ENCODE data around the gene HJURP.

Gene HJURP

DNA sequence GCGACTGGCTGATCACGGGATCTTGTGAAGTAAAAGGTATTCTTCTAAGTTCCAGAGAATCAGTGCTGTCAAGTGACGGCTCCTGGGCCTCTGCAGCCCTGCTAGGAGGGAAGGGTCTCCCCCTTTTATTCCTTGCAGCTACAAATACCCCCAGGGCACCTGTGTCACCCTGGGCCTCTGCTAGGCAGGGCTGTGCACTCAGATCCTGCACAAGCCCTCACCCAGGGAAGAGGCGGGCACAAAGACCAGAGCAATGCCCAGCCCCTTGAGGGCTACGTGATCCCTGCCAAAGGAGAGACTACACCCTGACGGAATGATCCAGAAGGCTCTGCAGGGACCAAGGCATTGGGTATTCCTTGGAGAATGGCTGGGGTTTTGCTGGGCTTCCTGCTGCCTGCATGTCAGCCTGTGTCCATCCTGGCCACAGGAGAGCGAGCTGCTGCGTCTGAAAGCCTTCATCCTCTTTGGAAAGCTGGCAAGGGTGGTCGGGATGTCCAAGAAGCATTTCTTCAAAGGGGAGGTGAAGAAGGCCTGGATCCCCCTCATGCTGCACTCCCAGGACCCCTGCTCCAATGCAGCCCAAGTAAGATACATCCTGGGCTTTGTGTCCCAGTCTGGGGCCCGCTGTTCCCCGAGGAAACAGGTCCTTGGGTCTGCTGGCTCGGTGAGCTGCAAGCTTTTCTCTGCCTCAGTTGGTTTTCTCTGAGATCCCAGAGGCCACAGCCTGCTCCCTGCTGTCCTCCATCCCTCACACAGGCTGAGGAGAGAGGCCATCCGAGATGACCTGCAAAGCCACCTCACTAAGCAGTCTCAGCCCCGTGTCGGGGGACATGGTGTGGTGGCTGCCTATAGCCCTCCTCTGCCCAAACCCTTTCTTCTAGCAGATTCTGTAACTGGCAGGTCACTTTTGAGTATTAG lies 24.9 kb downstream of the HJURP start:
- H3K4me1 ChIP-seq (ENCODE audit: control insufficient read depth, insufficient read depth, low read length), result peaks cover 10% of the 10 kb centered on the region
- H3K9me3 ChIP-seq (ENCODE audit: control insufficient read depth in 2 of 2, low read length in 2 of 2), result no peaks in the 10 kb centered on the region
- no peak overlapping the region for H3K4me3 ChIP-seq (ENCODE audit: low read length in 2 of 2)
- no peak overlapping the region for H3K27ac ChIP-seq (ENCODE audit: low read length)
- H3K27me3 ChIP-seq (ENCODE audit: control insufficient read depth in 1 of 2, insufficient read depth in 2 of 2, low read length in 2 of 2), result no peaks in the 10 kb centered on the region
- no peaks in the 10 kb centered on the region for H3K36me3 ChIP-seq (ENCODE audit: control insufficient read depth in 2 of 2, insufficient read depth in 2 of 2, low read length in 2 of 2)
- no peak overlapping the region for H3K9ac ChIP-seq (ENCODE audit: low read length in 2 of 2)

DNA sequence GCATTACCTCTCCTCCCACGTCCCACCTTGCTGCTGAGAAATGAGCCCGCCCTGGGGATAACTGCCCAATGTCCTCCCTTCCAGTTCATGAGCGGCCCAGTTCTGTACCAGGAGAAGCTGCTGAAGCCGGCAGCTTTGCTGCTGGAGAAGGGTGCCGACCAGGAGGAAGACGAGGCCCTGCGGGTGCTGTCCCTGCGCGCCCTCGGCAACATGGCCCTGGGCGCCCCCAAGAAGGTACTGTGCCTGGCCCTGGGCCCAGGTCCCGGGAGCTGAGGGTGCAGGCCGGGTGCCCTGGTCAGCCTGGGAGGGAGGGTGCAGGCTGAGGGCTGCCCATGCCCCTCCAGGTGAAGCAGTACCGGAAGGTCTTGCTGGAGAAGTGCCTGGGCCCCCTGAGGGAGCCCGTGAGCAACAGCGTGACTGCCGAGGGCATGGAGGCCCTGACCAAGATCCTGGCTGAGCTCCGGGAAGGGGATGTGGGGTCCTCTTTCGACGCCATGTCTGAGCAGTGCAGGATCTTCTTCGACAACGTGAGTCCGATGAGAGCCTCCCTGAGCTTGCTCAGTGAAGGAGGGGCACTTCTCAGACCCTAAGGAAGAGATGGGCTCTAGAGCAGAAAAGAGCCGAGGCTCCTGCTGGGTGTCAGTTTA lies 25.7 kb downstream of the HJURP start:
- H3K9me3 ChIP-seq (ENCODE audit: control insufficient read depth in 2 of 2, low read length in 2 of 2), result no peaks in the 10 kb centered on the region
- no peaks in the 10 kb centered on the region for H3K27me3 ChIP-seq (ENCODE audit: control insufficient read depth in 1 of 2, insufficient read depth in 2 of 2, low read length in 2 of 2)
- H3K36me3 ChIP-seq (ENCODE audit: control insufficient read depth in 2 of 2, insufficient read depth in 2 of 2, low read length in 2 of 2), result no peaks in the 10 kb centered on the region
- no peak overlapping the region for H3K4me3 ChIP-seq (ENCODE audit: low read length in 2 of 2)
- no peak overlapping the region for H3K27ac ChIP-seq (ENCODE audit: low read length)
- H3K9ac ChIP-seq (ENCODE audit: low read length in 2 of 2), result no peak overlapping the region
- peaks cover 8% of the 10 kb centered on the region for H3K4me1 ChIP-seq (ENCODE audit: control insufficient read depth, insufficient read depth, low read length)

- Histone ChIP-seq H3K27me3 (ENCODE audit: control insufficient read depth in 1 of 2, insufficient read depth in 2 of 2, low read length in 2 of 2) (peaks cover 0 to 2% of the 10 kb centered on the region in 2 donors), H3K27ac (ENCODE audit: low read length) (no peak overlapping the region), H3K36me3 (ENCODE audit: control insufficient read depth in 2 of 2, insufficient read depth in 2 of 2, low read length in 2 of 2) (no peaks in the 10 kb centered on the region), H3K9me3 (ENCODE audit: control insufficient read depth in 2 of 2, low read length in 2 of 2) (no peaks in the 10 kb centered on the region), H3K4me1 (ENCODE audit: control insufficient read depth, insufficient read depth, low read length) (no peaks in the 10 kb centered on the region), H3K4me3 (ENCODE audit: low read length in 2 of 2) (no peak overlapping the region), H3K9ac (ENCODE audit: low read length in 2 of 2) (no peak overlapping the region)
Observed at GRCh38 chr2:233824373-233824772, 30.0 kb downstream of the HJURP start.

DNA sequence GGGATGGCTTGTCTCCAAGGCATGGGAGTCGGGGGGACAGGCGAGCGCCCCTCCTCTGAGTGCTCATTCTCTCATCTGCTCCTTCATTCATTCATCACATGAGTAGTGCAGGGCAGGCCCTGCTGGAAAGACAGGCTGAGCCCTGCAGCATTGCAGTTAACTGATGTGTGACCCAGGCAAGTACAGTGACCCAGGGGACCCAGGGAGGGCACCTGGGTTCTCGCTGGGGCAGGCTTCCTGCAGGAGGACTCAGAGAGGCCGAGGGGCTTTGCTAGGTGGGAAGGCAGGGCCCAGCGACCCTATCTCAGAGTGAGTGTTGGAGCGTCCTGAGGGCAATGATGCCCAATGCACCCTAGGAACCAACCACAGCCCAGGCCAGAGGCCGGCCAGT lies 30.6 kb downstream of the HJURP start:
- Histone ChIP-seq H3K4me3 (ENCODE audit: low read length in 2 of 2) (no peak overlapping the region), H3K9ac (ENCODE audit: low read length in 2 of 2) (no peak overlapping the region), H3K27me3 (ENCODE audit: control insufficient read depth in 1 of 2, insufficient read depth in 2 of 2, low read length in 2 of 2) (peaks cover 0 to 2% of the 10 kb centered on the region in 2 donors), H3K36me3 (ENCODE audit: control insufficient read depth in 2 of 2, insufficient read depth in 2 of 2, low read length in 2 of 2) (no peaks in the 10 kb centered on the region), H3K9me3 (ENCODE audit: control insufficient read depth in 2 of 2, low read length in 2 of 2) (no peaks in the 10 kb centered on the region), H3K4me1 (ENCODE audit: control insufficient read depth, insufficient read depth, low read length) (no peaks in the 10 kb centered on the region), H3K27ac (ENCODE audit: low read length) (no peak overlapping the region)

- H3K9ac ChIP-seq (ENCODE audit: low read length in 2 of 2), result no peak overlapping the region
Observed at GRCh38 chr2:233822781-233823730, 31.3 kb downstream of the HJURP start.

GRCh38 chr2:233822101-233822771 lies 32.1 kb downstream of the HJURP start:
- H3K36me3 ChIP-seq (ENCODE audit: control insufficient read depth in 2 of 2, insufficient read depth in 2 of 2, low read length in 2 of 2), result no peaks in the 10 kb centered on the region
- H3K4me3 ChIP-seq (ENCODE audit: low read length in 2 of 2), result no peak overlapping the region
- peaks cover 0 to 2% of the 10 kb centered on the region in 2 donors for H3K27me3 ChIP-seq (ENCODE audit: control insufficient read depth in 1 of 2, insufficient read depth in 2 of 2, low read length in 2 of 2)
- H3K9ac ChIP-seq (ENCODE audit: low read length in 2 of 2), result no peak overlapping the region
- H3K9me3 ChIP-seq (ENCODE audit: control insufficient read depth in 2 of 2, low read length in 2 of 2), result no peaks in the 10 kb centered on the region
- no peak overlapping the region for H3K27ac ChIP-seq (ENCODE audit: low read length)
- H3K4me1 ChIP-seq (ENCODE audit: control insufficient read depth, insufficient read depth, low read length), result no peaks in the 10 kb centered on the region

More at GRCh38 chr2:233822781-233823730, 31.3 kb downstream of the HJURP start:
- no peak overlapping the region for H3K4me3 ChIP-seq (ENCODE audit: low read length in 2 of 2)
- H3K27ac ChIP-seq (ENCODE audit: low read length), result no peak overlapping the region
- peaks cover 0 to 2% of the 10 kb centered on the region in 2 donors for H3K27me3 ChIP-seq (ENCODE audit: control insufficient read depth in 1 of 2, insufficient read depth in 2 of 2, low read length in 2 of 2)
- H3K4me1 ChIP-seq (ENCODE audit: control insufficient read depth, insufficient read depth, low read length), result no peaks in the 10 kb centered on the region
- no peaks in the 10 kb centered on the region for H3K9me3 ChIP-seq (ENCODE audit: control insufficient read depth in 2 of 2, low read length in 2 of 2)
- no peaks in the 10 kb centered on the region for H3K36me3 ChIP-seq (ENCODE audit: control insufficient read depth in 2 of 2, insufficient read depth in 2 of 2, low read length in 2 of 2)

GRCh38 chr2:233821709-233822100 lies 32.6 kb downstream of the HJURP start:
- Histone ChIP-seq H3K4me1 (ENCODE audit: control insufficient read depth, insufficient read depth, low read length) (no peaks in the 10 kb centered on the region), H3K27ac (ENCODE audit: low read length) (no peak overlapping the region)

DNA sequence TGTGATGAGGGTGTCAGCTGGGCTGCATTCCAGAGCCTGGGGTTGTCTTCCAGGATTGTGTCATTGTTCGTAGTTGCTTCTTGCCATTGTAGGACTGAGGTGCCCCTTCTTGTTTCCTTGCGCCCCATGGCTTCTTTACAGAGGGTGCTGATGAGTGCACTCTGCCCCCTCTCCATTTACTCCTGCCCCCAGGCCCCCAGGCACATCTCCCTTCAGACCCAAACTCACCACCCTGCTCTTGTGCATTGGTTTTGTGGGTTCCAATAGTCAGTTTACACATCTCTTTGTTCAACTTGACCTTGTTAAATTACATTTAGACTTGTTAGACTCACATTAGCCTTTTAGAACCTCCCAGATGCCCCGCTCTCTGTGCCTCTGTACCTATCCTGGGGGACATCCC lies 33.1 kb downstream of the HJURP start:
- Histone ChIP-seq H3K27me3 (ENCODE audit: control insufficient read depth in 1 of 2, insufficient read depth in 2 of 2, low read length in 2 of 2) (peaks cover 0 to 2% of the 10 kb centered on the region in 2 donors), H3K4me1 (ENCODE audit: control insufficient read depth, insufficient read depth, low read length) (no peaks in the 10 kb centered on the region), H3K9me3 (ENCODE audit: control insufficient read depth in 2 of 2, low read length in 2 of 2) (no peaks in the 10 kb centered on the region), H3K36me3 (ENCODE audit: control insufficient read depth in 2 of 2, insufficient read depth in 2 of 2, low read length in 2 of 2) (no peaks in the 10 kb centered on the region), H3K9ac (ENCODE audit: low read length in 2 of 2) (no peak overlapping the region), H3K4me3 (ENCODE audit: low read length in 2 of 2) (no peak overlapping the region), H3K27ac (ENCODE audit: low read length) (no peak overlapping the region)

More at GRCh38 chr2:233821709-233822100, 32.6 kb downstream of the HJURP start:
- peaks cover 0 to 2% of the 10 kb centered on the region in 2 donors for H3K27me3 ChIP-seq (ENCODE audit: control insufficient read depth in 1 of 2, insufficient read depth in 2 of 2, low read length in 2 of 2)
- no peak overlapping the region for H3K9ac ChIP-seq (ENCODE audit: low read length in 2 of 2)
- no peaks in the 10 kb centered on the region for H3K36me3 ChIP-seq (ENCODE audit: control insufficient read depth in 2 of 2, insufficient read depth in 2 of 2, low read length in 2 of 2)
- H3K9me3 ChIP-seq (ENCODE audit: control insufficient read depth in 2 of 2, low read length in 2 of 2), result no peaks in the 10 kb centered on the region
- H3K4me3 ChIP-seq (ENCODE audit: low read length in 2 of 2), result no peak overlapping the region

GRCh38 chr2:233820774-233821105 lies 33.6 kb downstream of the HJURP start:
- Histone ChIP-seq H3K27ac (ENCODE audit: low read length) (no peak overlapping the region), H3K27me3 (ENCODE audit: control insufficient read depth in 1 of 2, insufficient read depth in 2 of 2, low read length in 2 of 2) (peaks cover 0 to 2% of the 10 kb centered on the region in 2 donors), H3K9me3 (ENCODE audit: control insufficient read depth in 2 of 2, low read length in 2 of 2) (no peaks in the 10 kb centered on the region), H3K36me3 (ENCODE audit: control insufficient read depth in 2 of 2, insufficient read depth in 2 of 2, low read length in 2 of 2) (no peaks in the 10 kb centered on the region), H3K4me3 (ENCODE audit: low read length in 2 of 2) (no peak overlapping the region), H3K9ac (ENCODE audit: low read length in 2 of 2) (no peak overlapping the region), H3K4me1 (ENCODE audit: control insufficient read depth, insufficient read depth, low read length) (no peaks in the 10 kb centered on the region)

Measured in stomach smooth muscle (tissue), 2 donors.